GM13976 (cell line): ENCODE results near the gene PPIF.

Source experiments
- DNase-seq: peaks from one replicate; pipeline ENCODE4 v3.0.0; 2012; ENCODE audit warnings: low spot score
- in situ Hi-C: fragments of 300-500 bp; cut with MboI; formaldehyde crosslinking; loops from one replicate; pipeline ENCODE4 v1.12.0; 2022; ENCODE audit warnings: low sequenced_read_pairs, mixed read lengths, inconsistent platforms; ENCODE audit not compliant: unreplicated experiment
- TF ChIP-seq, protein P1 (sequence below): IDR thresholded peaks from 2 replicates; pipeline ENCODE4 v1.5.1; 2012; ENCODE audit warnings: borderline replicate concordance, mild to moderate bottlenecking; ENCODE audit not compliant: insufficient read depth; ENCODE audit errors: extremely low read depth, missing control alignments, control extremely low read depth

The PPIF gene

DNA sequence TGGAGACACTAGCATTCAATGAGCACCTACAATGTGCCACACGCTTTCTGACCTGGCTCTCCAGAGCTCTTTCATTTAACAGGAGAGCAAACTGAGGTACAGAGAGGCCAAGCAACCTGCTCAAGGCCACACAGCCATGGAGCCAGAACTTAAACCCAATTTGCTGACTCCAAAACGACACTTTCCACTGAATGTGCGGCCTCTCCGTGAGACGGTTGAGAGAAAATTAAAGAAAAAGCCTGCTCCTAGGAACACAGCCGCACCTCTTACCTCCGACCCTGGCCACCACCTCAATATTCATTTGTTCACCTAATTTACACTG is 55.3 kb downstream of the PPIF start:
- in situ Hi-C loops: loop anchor here (10.0 kb wide), 1 partner anchor 62 kb away; no protein-coding TSS in a partner anchor
- TF ChIP-seq, protein P1, sequence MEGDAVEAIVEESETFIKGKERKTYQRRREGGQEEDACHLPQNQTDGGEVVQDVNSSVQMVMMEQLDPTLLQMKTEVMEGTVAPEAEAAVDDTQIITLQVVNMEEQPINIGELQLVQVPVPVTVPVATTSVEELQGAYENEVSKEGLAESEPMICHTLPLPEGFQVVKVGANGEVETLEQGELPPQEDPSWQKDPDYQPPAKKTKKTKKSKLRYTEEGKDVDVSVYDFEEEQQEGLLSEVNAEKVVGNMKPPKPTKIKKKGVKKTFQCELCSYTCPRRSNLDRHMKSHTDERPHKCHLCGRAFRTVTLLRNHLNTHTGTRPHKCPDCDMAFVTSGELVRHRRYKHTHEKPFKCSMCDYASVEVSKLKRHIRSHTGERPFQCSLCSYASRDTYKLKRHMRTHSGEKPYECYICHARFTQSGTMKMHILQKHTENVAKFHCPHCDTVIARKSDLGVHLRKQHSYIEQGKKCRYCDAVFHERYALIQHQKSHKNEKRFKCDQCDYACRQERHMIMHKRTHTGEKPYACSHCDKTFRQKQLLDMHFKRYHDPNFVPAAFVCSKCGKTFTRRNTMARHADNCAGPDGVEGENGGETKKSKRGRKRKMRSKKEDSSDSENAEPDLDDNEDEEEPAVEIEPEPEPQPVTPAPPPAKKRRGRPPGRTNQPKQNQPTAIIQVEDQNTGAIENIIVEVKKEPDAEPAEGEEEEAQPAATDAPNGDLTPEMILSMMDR: no peak
- DNase-seq: no peak

DNA sequence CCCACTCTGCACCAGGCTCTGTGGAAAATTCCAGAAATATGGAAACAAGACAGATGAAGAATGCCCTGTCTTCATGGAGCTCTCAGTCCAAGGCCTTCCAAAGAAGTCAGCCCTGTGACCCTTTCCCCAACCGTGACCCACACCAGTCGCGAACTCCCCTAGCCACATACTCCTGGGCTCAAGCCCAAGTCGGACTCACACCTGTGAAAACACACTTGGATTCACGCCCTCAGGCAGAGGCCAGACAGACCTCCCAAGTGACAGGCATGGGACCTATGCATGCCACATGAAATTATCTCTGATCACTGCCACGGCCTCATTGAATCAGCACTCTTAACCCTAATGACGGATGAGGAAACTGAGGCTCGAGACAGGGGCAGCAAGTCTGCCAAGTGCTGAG is 55.7 kb downstream of the PPIF start:
- TF ChIP-seq, protein P1: no peak
- DNase-seq: no peak
- in situ Hi-C loops: loop anchor here (10.0 kb wide), 1 partner anchor 62 kb away; no protein-coding TSS in a partner anchor

DNA sequence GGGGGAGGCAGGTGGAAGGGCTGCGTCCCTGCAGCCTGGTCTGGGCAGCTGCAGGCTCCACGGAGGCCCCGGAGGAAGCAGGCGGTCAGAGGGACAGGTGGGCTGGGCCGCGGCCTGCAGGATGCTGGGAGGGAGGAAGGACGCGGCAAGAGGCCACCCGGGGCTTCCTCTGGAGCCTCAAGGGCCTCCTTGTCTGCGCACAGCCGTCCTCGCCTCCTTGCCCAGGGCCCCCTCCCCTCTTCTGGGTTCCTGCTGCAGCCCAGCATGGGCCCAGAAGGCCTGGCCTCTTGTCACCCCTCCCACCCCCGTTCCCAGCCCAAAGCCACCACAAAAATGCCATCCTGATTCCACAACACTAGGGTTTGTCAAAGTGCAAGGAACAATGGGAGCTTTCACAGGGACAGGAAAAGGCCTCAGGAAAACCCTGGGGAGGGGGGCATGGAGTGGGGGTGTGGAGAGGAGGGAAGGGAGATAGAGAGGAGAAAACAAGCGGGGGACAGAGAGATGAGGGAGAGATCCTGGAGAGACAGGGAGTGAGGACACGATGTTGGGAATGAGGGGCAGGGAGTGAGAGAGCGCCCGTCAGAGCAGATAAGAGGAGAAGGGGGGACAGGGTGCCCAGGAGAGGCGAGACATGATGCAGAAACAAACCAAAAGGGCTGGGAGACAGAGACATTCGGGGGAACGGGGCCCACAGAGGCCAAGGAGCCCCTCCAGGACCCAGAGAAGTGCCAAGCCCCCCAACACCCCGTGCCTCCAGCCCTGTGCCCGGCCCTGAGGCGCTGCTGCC is 56.4 kb downstream of the PPIF start:
- DNase-seq: no peak
- TF ChIP-seq, protein P1: no peak
- in situ Hi-C loops: loop anchor here (10.0 kb wide), 1 partner anchor 61 kb away; no protein-coding TSS in a partner anchor

DNA sequence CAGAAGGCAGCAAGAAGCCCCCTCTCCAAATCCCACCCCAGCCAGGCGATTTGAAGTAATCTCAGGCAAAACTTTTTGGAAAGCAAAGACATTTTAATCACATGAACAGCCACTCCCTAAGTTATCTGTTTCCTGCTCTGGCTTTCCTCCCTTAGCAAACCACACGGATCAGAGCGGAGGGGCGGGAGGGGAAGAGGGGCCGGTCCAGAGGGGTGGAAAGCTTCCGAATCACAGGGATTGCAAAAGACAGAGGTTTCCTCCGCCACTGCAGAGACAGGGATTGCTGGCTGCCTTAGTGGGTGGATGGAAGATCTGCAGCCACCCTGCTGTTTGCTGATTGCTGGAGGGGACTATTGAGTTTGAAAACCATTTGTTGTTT is 57.0 kb downstream of the PPIF start:
- DNase-seq: no peak
- in situ Hi-C loops: loop anchor here (10.0 kb wide), 1 partner anchor 61 kb away; no protein-coding TSS in a partner anchor
- TF ChIP-seq, protein P1: no peak

DNA sequence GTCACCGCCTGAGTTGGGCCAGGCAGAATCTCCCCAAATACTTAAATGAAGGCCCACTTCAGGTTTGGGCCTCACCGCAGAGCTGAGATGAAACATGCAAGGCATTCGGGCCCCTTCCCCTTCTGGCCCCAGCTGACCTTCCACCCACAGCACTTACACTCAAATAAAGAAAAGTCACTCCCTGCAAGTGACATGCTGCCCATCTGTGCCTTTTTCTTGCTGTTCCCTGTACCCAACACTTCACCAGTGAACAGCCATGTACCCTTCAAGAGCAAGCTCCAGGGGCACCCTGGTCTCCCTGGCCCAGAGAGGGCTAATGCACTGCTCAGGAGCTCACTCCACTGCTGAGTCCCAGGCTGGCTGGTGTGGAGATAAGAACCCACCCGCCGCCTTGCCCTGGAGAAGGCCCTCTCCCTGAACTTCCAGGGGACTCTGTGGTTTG is 57.4 kb downstream of the PPIF start:
- TF ChIP-seq, protein P1: no peak
- no peak for DNase-seq
- in situ Hi-C loops: loop anchor here (10.0 kb wide), 1 partner anchor 60 kb away; no protein-coding TSS in a partner anchor
